GM10248 (cell line): Measurements from ENCODE around the gene EXOSC1.
"Not testable (repeated sequence)": the region's sequence is repeated elsewhere in the genome, so short reads cannot be mapped to it uniquely, and the experiment has no call there.

Experiments
- CTCF ChIA-PET: fragments of 300-600 bp; sonication (Branson Sonifier 250); formaldehyde crosslinking; extraction: SDS; loops from one replicate; lab custom pipeline; 2021; ENCODE audit warnings: antibody characterized with exemption; lab: Yijun Ruan, JAX
- POLR2A ChIA-PET: fragments of 350-650 bp; sonication (Branson Sonifier 250); formaldehyde crosslinking; extraction: SDS; loops from one replicate; lab custom pipeline; 2020; ENCODE audit warnings: antibody characterized with exemption; lab: Yijun Ruan, JAX
- DNase-seq: peaks from one replicate; pipeline ENCODE4 v3.0.0; 2012; ENCODE audit errors: extremely low spot score
- TF ChIP-seq, protein P1 (sequence below): IDR thresholded peaks from 2 replicates; pipeline ENCODE4 v1.5.1; 2012; ENCODE audit warnings: mild to moderate bottlenecking, low read depth; ENCODE audit errors: extremely low read depth, missing control alignments, control extremely low read depth

The EXOSC1 gene

DNA sequence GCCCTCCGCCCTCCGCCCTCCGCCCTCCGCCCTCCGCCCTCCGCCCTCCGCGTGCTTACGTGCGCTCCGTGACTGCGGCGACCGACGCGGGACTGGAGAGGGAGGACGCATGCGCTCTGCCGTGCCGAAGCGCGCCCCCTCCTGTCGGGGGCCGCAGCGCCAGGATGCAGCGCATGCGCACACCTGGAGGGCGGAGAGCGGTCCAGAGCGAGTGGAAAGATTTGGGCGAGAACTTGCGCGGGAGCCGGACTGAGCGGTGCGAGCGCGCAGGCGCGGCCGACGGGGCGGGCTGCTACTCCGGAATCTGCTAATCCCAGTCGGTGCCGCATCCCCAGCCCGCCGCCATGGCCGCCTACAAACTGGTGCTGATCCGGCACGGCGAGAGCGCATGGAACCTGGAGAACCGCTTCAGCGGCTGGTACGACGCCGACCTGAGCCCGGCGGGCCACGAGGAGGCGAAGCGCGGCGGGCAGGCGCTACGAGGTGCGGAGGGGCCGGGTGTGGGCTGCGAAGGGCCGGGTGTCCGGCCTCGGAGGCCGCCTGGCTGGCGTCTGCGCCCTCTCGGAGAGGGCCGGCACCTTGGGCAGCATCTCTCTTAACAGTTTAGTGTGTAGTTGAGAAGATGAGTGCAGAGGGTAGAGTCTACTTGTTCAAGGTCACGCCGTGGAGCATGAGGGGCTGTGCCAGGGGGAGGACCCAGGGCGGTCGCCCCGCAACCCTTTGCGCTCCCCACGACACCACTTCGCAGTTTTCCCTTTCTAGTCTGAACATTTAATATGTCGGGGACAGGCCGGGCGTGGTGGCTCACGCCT is 19.6 kb downstream of the EXOSC1 start, which contains the start of gene PGAM1:
Gene PGAM1, plus strand, starts transcription at position 228 of the 812 bp plus-strand sequence. Its CDS starts 117 bp downstream, at position 345.
- ChIA-PET CTCF (no interaction called here), POLR2A (no interaction called here)
- TF ChIP-seq, protein P1, sequence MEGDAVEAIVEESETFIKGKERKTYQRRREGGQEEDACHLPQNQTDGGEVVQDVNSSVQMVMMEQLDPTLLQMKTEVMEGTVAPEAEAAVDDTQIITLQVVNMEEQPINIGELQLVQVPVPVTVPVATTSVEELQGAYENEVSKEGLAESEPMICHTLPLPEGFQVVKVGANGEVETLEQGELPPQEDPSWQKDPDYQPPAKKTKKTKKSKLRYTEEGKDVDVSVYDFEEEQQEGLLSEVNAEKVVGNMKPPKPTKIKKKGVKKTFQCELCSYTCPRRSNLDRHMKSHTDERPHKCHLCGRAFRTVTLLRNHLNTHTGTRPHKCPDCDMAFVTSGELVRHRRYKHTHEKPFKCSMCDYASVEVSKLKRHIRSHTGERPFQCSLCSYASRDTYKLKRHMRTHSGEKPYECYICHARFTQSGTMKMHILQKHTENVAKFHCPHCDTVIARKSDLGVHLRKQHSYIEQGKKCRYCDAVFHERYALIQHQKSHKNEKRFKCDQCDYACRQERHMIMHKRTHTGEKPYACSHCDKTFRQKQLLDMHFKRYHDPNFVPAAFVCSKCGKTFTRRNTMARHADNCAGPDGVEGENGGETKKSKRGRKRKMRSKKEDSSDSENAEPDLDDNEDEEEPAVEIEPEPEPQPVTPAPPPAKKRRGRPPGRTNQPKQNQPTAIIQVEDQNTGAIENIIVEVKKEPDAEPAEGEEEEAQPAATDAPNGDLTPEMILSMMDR, result peak; percentile 89

DNA sequence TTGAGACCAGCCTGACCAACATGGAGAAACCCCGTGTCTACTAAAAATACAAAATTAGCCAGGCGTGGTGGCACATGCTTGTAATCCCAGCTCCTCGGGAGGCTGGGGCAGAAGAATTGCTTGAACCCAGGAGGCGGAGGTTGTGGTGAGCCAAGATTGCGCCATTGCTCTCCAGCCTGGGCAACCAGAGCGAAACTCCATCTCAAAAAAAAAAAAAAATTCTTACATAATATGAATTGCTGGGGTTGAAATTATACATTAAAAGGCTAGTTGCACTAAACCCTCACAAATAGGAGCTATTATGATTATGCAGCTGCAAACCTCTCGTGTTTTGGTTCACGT is 22.1 kb downstream of the EXOSC1 start:
- CTCF ChIA-PET, result interaction anchor here (2.0 to 7.0 kb wide), 3 partner anchors 12 to 23 kb away, joined by 7 to 62 read pairs (median 8); partner anchors contain the start of gene RRP12
- POLR2A ChIA-PET, DNase-seq: not testable (repeated sequence)

More for the DNA sequence above, 19.6 kb downstream of the EXOSC1 start, which contains the start of gene PGAM1:
- DNase-seq, result peak; percentile 100

DNA sequence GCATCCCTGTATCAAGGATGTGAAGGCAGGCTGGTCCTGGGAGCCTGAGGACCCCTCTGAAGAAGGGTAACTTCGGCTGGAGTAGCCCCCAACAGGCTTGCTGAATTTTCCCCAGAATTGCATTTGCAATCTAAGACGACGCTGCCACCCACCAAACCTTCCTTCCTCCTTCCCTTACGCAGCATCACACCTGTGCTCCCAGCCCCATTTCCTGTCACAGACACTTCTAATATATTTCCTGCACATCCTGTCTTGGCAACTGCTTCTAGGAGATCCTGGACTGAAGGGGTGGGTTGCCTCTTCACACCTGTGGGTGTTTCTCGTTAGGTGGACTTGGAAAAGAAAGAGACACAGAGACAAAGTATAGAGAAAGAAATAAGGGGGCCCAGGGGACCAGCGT is 29.2 kb downstream of the EXOSC1 start:
- ChIA-PET CTCF (no interaction called here), POLR2A (no interaction called here)
- TF ChIP-seq, protein P1, result no peak
- DNase-seq, result no peak

DNA sequence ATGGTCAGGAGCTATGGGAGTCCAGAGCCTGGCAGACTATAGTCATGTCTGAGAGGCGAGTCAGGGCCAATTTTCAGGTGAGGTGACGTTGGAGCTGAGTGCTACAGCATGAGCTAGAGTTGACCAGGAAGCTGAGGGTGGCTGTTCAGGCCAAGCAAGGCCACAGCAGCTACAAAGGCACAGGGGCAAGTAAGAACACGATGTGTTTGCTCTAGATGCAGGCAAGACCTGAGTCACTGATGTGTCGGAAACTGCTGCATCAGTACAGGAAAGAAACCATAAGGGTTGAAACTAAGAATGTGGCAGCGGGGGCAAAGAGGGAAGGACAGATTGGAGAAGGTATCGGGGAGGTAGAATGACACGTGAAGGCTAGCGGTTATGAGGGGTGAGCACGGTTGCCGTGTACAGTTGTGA is 32.9 kb downstream of the EXOSC1 start:
- ChIA-PET POLR2A (interaction anchor here (0.6 to 2.1 kb wide), 2 partner anchors 12 to 15 kb away, joined by 5 to 9 read pairs; partner anchors contain the start of gene RRP12), CTCF (interaction anchor here (0.8 to 5.6 kb wide), 4 partner anchors 10 to 199 kb away, joined by 3 to 38 read pairs (median 4); partner anchors contain the start of gene RRP12)
- TF ChIP-seq, protein P1, result no peak
- no peak for DNase-seq

DNA sequence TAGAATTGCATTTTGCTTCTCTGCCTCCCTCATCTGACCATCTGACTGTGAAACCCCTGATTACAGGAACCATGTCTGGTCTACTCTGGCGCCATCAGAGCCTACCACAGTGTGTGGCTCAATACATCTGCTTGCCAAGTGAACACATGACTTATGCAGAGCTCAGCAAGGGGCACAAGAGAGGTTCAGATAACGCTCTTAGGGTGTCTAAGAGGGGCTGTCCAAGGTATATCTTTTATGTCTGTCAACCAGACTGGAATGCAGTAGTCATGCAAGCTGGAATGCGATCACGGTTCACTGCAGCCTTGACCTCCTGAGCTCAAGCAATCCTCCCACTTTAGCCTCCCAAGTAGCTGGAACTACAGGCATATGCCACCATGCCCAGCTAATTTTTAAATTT is 34.4 kb downstream of the EXOSC1 start:
- DNase-seq, result no peak
- POLR2A ChIA-PET, result interaction anchor here (1.2 kb wide), 1 partner anchor 10 kb away, joined by 7 read pairs; the partner anchor contains the start of gene RRP12
- CTCF ChIA-PET, result interaction anchor here (1.4 to 5.6 kb wide), 3 partner anchors 9 to 12 kb away, joined by 5 to 38 read pairs (median 7); partner anchors contain the start of gene RRP12
- TF ChIP-seq, protein P1, result no peak

DNA sequence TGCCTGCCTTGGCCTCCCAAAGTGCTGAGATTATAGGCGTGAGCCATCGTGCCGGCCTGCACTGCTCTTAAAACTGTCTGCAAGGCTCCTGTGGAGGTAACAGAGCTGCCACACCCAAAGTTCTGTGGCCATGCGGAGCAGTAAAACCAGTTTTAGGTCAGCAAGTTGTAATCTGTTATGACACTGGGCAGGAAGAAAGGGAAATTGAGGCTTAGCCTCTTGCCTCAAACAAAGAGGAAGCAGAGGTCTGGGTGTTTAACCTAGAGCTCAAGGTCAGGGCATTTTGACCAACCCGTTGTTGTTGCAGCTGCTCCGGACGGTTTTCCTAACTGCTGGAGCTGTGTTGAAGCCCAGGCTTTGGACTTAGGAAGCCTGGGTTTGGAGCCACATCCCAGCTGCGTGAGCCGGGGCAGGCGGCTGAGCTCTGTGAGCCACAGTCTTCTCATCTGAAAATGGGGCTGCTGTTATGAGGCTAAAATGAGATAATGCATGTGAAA is 37.3 kb downstream of the EXOSC1 start:
- DNase-seq, result no peak
- ChIA-PET POLR2A (no interaction called here), CTCF (interaction anchor here (0.6 to 5.0 kb wide), 11 partner anchors 9 to 1807 kb away, joined by 3 to 62 read pairs (median 5); partner anchors contain the start of gene UBTD1)
- TF ChIP-seq, protein P1, result no peak
